ENCODE results near the gene OXLD1. TPM values are rescaled to one million over a fixed set of nuclear protein-coding genes. Genes with fewer than 3 reads are reported as not detected.
A peak's percentile ranks its signal among the peaks of the same experiment; 100 is the strongest.

OXLD1 gene
- total and polyA plus RNA-seq, 4 donors, result 11.2 to 26.4 (median 19.0) TPM

DNA sequence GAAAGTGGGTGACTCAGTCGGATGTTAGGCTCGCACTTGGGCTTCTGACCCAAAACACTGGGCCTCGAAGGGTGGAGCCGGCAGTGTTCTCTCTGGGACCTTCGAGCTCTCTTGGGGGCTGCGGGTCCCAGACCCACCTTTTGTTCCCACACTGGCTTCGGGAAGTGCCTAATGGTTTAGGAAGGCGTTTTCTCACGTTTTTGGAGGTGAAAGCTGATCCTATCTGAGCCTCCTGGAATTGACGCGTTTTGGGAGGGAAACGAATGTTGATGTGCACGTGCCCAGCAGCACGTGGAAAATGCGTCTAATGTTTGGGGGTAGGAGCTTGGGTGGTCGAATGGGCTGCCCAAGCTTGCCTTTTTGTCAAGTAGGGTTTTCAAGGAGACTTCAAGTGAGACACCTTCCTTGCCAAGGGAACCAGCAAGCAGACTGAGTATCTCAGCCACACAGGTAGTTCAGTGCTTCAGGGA lies 18.1 kb upstream of the OXLD1 start:
- peak overlapping the region; percentile 58 to 63 for H3K27ac ChIP-seq (ENCODE audit: low read depth in 1 of 2, low read length in 2 of 2)
- no peaks in the 10 kb centered on the region for H3K27me3 ChIP-seq (ENCODE audit: control insufficient read depth in 4 of 4, insufficient read depth in 4 of 4, low read length in 3 of 4)
- H3K4me1 ChIP-seq (ENCODE audit: control insufficient read depth in 4 of 4, insufficient read depth in 4 of 4, low read length in 3 of 4), result peaks cover 16 to 51% (median 43%) of the 10 kb centered on the region in 4 donors
- H3K36me3 ChIP-seq (ENCODE audit: control insufficient read depth in 4 of 4, insufficient read depth in 3 of 4, low read depth in 1 of 4, low read length in 3 of 4), result peaks cover 3 to 31% (median 12%) of the 10 kb centered on the region in 4 donors
- H3K9me3 ChIP-seq (ENCODE audit: control insufficient read depth in 4 of 4, low read length in 3 of 4), result no peaks in the 10 kb centered on the region
- DNase-seq (ENCODE audit: low spot score), result no peak
- WGBS, result 2% methylated on average over 16 of the region's 16 CpGs
- TF ChIP-seq RAD21 (IDR thresholded peaks at IDR 0.05) (no peak), TAF1 (conservative IDR thresholded peaks at IDR 0.05) (no peak)
- peak overlapping the region; percentile 11 to 72 for H3K9ac ChIP-seq (ENCODE audit: low read depth in 1 of 2, low read length in 2 of 2)
- H3K4me3 ChIP-seq (ENCODE audit: low read depth in 1 of 3, low read length in 3 of 3), result peak overlapping the region; percentile 70 to 94 (median 76)

DNA sequence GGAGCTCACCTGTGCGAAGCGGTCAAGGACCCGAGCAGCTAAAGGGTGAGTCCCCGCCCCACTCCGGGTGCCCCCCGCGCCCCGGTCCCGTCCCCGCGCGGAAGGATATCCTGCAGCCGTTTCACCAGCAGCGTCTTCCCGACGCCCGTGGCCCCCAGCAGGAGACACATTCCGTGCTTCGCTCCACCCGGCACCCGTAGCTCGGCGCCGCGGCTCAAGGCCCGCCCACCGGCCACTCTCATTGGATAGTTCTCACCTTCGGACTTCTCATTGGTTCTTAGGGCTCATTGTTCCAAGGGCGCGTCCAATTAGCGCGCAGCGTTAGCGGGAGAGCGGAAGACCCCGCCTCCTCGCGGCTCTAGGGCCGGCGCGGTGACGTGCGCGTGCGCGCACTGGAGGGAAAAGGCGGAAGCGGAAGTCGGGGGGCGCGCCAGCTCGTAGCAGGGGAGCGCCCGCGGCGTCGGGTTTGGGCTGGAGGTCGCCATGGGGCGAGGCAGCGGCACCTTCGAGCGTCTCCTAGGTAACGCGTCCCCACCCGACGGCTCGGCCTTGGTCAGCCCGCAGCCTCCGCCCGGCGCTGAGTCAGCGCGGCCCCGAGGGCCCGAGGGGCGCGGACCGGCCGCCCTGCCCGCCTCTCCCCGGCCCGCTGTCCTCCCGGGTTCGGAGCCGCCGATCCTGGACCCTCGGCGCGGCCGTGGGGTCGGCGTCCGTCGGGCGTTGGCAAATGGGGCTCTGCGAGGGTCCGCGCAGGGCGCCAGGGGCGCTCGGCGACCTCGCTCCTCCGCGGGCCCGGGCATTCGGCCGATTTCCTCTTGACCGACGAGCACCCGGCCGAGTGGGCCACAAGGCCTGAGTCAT lies 17.4 kb upstream of the OXLD1 start, which contains the start of the genes ARL16 and HGS:
TSS of gene ARL16 (minus strand) at position 214 of the 858 bp plus-strand sequence. CDS start at position 170, 44 bp downstream.
TSS of gene HGS (plus strand) at position 428 of the 858 bp plus-strand sequence. CDS start at position 484, 56 bp downstream.
- H3K36me3 ChIP-seq (ENCODE audit: control insufficient read depth in 4 of 4, insufficient read depth in 3 of 4, low read depth in 1 of 4, low read length in 3 of 4), result peaks cover 3 to 25% (median 12%) of the 10 kb centered on the region in 4 donors
- TF ChIP-seq, protein P1, sequence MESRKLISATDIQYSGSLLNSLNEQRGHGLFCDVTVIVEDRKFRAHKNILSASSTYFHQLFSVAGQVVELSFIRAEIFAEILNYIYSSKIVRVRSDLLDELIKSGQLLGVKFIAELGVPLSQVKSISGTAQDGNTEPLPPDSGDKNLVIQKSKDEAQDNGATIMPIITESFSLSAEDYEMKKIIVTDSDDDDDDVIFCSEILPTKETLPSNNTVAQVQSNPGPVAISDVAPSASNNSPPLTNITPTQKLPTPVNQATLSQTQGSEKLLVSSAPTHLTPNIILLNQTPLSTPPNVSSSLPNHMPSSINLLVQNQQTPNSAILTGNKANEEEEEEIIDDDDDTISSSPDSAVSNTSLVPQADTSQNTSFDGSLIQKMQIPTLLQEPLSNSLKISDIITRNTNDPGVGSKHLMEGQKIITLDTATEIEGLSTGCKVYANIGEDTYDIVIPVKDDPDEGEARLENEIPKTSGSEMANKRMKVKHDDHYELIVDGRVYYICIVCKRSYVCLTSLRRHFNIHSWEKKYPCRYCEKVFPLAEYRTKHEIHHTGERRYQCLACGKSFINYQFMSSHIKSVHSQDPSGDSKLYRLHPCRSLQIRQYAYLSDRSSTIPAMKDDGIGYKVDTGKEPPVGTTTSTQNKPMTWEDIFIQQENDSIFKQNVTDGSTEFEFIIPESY (IDR thresholded peaks at IDR 0.05), result no peak
- no peak for TF ChIP-seq FOXA1 (IDR thresholded peaks at IDR 0.05)
- TF ChIP-seq HNF4G (IDR thresholded peaks at IDR 0.05), result no peak
- no peak for TF ChIP-seq YY1 (IDR thresholded peaks at IDR 0.05)
- no peak for TF ChIP-seq FOXA2 (IDR thresholded peaks at IDR 0.05)
- peak; percentile 97 for TF ChIP-seq SP1 (IDR thresholded peaks at IDR 0.05)
- peak in 1 of 2 donors; percentile 21 for TF ChIP-seq HNF4A (conservative IDR thresholded peaks at IDR 0.05)
- TF ChIP-seq RXRA (IDR thresholded peaks at IDR 0.05), result peak in 1 of 2 donors; percentile 14
- TF ChIP-seq JUND (IDR thresholded peaks at IDR 0.05), result no peak
- TF ChIP-seq, protein P2, sequence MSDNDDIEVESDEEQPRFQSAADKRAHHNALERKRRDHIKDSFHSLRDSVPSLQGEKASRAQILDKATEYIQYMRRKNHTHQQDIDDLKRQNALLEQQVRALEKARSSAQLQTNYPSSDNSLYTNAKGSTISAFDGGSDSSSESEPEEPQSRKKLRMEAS (IDR thresholded peaks at IDR 0.05), result no peak
- no peak for TF ChIP-seq RAD21 (IDR thresholded peaks at IDR 0.05)
- TF ChIP-seq, protein P3, sequence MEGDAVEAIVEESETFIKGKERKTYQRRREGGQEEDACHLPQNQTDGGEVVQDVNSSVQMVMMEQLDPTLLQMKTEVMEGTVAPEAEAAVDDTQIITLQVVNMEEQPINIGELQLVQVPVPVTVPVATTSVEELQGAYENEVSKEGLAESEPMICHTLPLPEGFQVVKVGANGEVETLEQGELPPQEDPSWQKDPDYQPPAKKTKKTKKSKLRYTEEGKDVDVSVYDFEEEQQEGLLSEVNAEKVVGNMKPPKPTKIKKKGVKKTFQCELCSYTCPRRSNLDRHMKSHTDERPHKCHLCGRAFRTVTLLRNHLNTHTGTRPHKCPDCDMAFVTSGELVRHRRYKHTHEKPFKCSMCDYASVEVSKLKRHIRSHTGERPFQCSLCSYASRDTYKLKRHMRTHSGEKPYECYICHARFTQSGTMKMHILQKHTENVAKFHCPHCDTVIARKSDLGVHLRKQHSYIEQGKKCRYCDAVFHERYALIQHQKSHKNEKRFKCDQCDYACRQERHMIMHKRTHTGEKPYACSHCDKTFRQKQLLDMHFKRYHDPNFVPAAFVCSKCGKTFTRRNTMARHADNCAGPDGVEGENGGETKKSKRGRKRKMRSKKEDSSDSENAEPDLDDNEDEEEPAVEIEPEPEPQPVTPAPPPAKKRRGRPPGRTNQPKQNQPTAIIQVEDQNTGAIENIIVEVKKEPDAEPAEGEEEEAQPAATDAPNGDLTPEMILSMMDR (IDR thresholded peaks at IDR 0.05; ENCODE audit: low read depth, low read length, missing input control), result no peak
- peak in 1 of 2 donors; percentile 94 for TF ChIP-seq GABPA (IDR thresholded peaks at IDR 0.05 in 1 of 2, conservative IDR thresholded peaks at IDR 0.05 in 1 of 2)
- no peak for TF ChIP-seq TAF1 (conservative IDR thresholded peaks at IDR 0.05)
- TF ChIP-seq EGR1 (IDR thresholded peaks at IDR 0.05; ENCODE audit: low read depth in 2 of 2), result peak in 1 of 2 donors; percentile 57
- TF ChIP-seq, protein P4, sequence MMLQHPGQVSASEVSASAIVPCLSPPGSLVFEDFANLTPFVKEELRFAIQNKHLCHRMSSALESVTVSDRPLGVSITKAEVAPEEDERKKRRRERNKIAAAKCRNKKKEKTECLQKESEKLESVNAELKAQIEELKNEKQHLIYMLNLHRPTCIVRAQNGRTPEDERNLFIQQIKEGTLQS (IDR thresholded peaks at IDR 0.05), result no peak
- no peak for TF ChIP-seq NR2F2 (IDR thresholded peaks at IDR 0.05)
- TF ChIP-seq, protein P5, sequence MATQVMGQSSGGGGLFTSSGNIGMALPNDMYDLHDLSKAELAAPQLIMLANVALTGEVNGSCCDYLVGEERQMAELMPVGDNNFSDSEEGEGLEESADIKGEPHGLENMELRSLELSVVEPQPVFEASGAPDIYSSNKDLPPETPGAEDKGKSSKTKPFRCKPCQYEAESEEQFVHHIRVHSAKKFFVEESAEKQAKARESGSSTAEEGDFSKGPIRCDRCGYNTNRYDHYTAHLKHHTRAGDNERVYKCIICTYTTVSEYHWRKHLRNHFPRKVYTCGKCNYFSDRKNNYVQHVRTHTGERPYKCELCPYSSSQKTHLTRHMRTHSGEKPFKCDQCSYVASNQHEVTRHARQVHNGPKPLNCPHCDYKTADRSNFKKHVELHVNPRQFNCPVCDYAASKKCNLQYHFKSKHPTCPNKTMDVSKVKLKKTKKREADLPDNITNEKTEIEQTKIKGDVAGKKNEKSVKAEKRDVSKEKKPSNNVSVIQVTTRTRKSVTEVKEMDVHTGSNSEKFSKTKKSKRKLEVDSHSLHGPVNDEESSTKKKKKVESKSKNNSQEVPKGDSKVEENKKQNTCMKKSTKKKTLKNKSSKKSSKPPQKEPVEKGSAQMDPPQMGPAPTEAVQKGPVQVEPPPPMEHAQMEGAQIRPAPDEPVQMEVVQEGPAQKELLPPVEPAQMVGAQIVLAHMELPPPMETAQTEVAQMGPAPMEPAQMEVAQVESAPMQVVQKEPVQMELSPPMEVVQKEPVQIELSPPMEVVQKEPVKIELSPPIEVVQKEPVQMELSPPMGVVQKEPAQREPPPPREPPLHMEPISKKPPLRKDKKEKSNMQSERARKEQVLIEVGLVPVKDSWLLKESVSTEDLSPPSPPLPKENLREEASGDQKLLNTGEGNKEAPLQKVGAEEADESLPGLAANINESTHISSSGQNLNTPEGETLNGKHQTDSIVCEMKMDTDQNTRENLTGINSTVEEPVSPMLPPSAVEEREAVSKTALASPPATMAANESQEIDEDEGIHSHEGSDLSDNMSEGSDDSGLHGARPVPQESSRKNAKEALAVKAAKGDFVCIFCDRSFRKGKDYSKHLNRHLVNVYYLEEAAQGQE (IDR thresholded peaks at IDR 0.05), result no peak
- peak; percentile 98 for DNase-seq (ENCODE audit: low spot score)

More for the DNA sequence above, 17.4 kb upstream of the OXLD1 start, which contains the start of the genes ARL16 and HGS:
- H3K27me3 ChIP-seq (ENCODE audit: control insufficient read depth in 4 of 4, insufficient read depth in 4 of 4, low read length in 3 of 4), result no peaks in the 10 kb centered on the region
- H3K9me3 ChIP-seq (ENCODE audit: control insufficient read depth in 4 of 4, low read length in 3 of 4), result no peaks in the 10 kb centered on the region
- peak within 1 kb of the TSS; percentile 70 to 94 (median 76) for H3K4me3 ChIP-seq (ENCODE audit: low read depth in 1 of 3, low read length in 3 of 3)
- WGBS, result under 1% methylated on average over 112 of the region's 112 CpGs
- H3K4me1 ChIP-seq (ENCODE audit: control insufficient read depth in 4 of 4, insufficient read depth in 4 of 4, low read length in 3 of 4), result peaks cover 16 to 54% (median 43%) of the 10 kb centered on the region in 4 donors
- peak within 1 kb of the TSS; percentile 11 to 72 for H3K9ac ChIP-seq (ENCODE audit: low read depth in 1 of 2, low read length in 2 of 2)
- peak within 1 kb of the TSS; percentile 63 to 67 for H3K27ac ChIP-seq (ENCODE audit: low read depth in 1 of 2, low read length in 2 of 2)
